HG02642 (cell line): ENCODE data around the gene MOB3A.

Source experiments
- ATAC-seq: cut with Tn5 transposase; IDR thresholded peaks from one replicate; pipeline ENCODE4 v1.9.1; 2021; ENCODE audit warnings: mild to moderate bottlenecking; ENCODE audit not compliant: unreplicated experiment, poor library complexity

Gene MOB3A

DNA sequence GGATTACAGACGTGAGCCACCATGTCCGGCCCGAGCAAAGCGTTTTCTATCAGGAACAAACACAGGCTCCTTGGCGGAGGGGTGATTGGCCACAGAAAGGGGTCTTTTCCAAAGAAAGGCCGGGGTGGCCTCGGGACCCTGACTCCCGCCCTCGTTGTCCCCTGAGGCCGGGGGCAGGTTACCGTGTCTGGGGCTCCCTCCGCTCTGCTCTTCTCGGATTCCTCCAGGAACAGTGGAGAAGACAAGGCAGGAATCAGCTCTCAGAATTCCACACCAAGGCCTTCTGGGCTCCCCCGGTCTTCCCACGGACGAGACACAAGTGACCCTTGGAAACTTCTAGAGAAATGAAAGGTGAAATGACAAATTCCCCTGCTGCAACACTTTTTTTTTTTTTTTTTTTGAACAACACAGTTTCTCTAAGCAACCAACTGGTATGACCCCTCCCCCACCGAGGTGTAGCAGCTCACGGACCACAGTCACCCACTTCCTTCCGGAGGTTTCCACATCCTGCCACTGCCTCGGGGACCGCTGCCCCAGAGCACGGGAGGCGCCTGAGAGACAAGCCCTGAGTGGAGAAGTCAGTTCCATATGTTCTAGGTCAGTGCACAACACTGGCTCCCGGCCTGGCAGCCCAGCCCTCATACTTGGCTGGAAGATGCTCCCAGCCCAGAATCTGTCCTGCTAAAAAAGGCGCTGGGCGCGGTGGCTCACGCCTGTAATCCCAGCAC is 11.0 kb downstream of the MOB3A start:
- ATAC-seq, result peak; percentile 40

DNA sequence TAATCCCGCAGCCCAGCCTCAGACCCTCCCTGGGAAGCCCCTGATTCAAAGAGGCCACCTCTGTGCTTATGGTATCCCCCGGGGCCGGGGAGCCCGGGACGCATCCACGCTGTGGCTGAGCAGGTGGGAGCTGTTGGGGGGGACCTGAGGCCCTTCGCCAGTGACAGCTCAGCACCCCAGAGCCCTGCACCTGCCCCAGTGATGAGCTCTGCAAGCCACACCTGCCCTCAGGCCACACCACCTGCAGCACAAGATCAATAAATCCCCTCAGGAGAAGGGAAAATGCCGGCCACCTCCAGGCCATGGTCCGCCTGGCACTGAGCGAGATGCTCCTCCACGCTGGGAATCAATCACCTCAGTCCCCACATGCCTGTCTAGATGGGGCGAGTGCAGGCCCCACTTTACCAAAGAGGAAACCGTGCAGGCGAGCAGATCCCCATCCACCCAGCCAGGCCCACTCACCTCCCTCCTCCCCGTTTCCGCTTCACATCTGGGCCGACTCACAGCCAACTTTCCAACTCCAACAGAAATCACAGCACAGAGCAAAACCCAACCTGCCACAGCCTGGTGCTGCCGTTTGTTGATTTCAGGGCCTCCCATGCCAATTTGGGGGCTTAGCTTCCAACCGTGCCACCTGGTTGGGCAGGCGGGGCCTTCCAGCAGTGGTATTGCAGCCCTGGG is 12.8 kb downstream of the MOB3A start:
- ATAC-seq, result no peak

GRCh38 chr19:2081873-2082810 is 14.0 kb downstream of the MOB3A start:
- no peak for ATAC-seq

DNA sequence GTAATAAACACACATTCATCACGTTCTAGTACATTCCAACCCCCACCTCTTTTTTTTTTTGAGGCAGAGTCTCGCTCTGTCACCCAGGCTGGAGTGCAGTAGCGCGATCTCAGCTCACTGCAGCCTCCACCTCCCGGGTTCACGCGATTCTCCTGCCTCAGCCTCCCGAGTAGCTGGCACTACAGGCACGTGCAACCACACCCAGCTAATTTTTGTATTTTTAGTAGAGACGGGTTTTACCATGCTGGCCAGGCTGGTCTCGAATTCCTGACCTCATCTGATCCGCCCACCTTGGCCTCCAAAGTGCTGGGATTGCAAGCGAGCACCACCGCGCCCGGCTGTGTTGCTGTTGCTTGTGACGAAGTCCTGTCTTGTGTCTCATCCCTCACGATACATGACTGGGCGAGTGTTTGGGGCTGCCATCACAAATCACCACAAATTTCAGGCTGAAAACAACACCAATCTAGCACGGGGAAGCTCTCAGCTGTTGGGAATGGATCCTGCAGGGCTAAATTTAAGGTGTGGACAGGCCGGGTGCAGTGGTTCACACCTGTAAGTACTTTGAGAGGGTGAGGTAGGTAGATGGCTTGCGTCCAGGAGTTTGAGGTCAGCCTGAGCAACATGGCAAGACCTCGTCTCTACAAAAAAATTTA is 15.7 kb downstream of the MOB3A start:
- no peak for ATAC-seq

GRCh38 chr19:2079865-2080301 is 16.2 kb downstream of the MOB3A start:
- no peak for ATAC-seq

GRCh38 chr19:2079076-2079864 is 16.9 kb downstream of the MOB3A start:
- ATAC-seq, result no peak

GRCh38 chr19:2077833-2078619 is 18.1 kb downstream of the MOB3A start:
- no peak for ATAC-seq

GRCh38 chr19:2077398-2077797 is 18.7 kb downstream of the MOB3A start:
- ATAC-seq, result no peak

DNA sequence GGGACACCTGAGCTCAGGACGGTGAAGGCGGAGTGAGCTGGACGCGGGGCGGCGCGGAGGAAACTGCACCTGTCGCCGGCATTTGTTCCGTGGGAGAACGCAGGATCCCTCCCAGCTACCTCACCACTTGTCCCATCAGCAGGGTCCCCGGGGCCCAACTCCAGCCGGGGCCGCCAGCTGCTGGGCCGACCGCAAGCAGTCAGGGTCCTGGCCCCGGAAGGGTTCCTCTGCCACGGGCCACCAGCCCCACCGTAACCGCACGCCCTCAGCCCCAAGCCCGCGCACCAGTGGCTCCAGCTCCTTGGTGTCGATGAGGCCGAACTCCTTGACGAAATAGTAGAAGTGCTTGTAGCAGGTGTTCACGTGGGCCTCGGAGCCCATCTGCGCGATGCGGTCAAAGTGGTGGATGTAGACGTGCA is 19.6 kb downstream of the MOB3A start:
- ATAC-seq, result no peak

GRCh38 chr19:2072757-2073551 is 23.2 kb downstream of the MOB3A start:
- ATAC-seq, result no peak

GRCh38 chr19:2070986-2071673 is 25.0 kb downstream of the MOB3A start:
- no peak for ATAC-seq

- no peak for ATAC-seq
These were observed 25.7 kb downstream of the MOB3A start for GRCh38 chr19:2070436-2070827.

DNA sequence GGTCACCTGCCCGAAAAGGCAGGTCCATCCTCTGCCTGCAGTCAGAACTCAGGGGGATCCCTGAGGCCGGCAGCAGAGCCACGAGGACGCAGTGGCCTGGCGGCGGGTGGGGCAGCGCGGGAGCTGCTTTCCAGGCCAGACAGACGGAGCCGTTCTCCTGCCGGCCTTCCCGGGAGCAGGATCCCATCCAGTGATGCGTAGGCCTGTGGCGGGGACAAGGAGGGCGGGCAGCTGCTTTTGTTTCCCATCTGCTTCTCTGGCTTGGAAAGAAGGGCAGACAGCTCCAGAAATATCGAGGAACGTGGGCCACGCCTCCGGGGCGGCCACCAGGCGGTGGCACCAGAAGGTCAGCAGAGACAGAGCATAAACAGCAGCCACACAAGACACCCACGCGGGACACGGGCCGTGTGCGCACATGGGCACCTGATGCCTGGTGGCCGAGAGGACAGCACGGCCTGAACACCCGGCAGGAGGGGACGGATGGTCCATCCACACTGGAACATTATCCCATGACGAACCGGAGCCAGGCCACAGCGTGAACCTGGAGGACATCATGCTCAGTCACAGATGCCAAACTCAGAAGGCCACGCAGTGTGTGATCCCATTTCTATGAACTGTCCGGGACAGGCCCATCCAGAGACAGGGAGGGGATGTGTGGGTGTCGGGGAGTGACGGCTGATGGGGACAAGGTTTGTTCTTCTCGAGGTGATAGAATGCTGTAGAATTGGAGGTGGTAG is 31.2 kb downstream of the MOB3A start:
- ATAC-seq, result no peak

GRCh38 chr19:2064395-2064787 is 31.7 kb downstream of the MOB3A start:
- ATAC-seq, result no peak

- ATAC-seq, result no peak
These were observed 32.3 kb downstream of the MOB3A start for GRCh38 chr19:2063824-2064223.

DNA sequence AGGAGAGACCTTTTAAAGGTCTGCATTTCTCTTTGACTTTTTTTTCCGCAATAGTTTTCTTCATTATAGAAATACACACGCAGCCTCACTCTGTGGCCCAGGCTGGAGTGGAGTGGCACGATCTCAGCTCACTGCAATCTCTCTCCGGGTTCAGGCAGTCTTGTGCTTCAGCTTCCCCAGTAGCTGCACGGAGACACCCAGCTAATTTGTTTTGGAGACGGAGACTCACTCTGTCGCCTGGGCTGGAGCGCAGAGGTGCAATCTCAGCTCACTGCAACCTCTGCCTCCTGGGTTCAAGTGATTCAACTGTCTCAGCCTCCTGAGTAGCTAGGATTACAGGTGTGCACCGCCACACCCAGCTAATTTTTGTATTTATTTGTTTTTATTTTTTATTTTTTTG is 33.4 kb downstream of the MOB3A start:
- ATAC-seq, result no peak

DNA sequence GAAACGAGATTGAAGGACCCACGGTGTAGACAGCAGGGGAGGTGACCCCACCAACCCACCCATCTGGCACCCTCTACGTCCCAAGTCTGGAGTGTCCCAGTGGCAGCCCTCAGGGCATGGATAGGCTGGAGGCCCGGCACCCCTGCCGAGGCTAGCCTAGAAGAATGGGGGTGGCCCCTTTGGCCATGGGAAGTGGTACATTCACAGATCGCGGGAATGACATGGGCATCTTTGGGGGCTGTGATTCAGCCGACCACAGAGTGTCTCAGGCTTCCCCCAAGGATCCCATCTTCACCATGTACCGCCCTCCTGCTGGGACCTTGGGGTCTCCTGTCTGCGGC is 33.8 kb downstream of the MOB3A start:
- ATAC-seq, result no peak
